ENCODE results near the gene FNDC10. TPM values are rescaled to one million over a fixed set of nuclear protein-coding genes. Genes with fewer than 3 reads are reported as not detected.

The FNDC10 gene
- total and polyA plus RNA-seq, 9 of the 15 experiments (the other 6 are each of a cell fraction or from before 2014, with no cell fraction given) = 0.08 to 6.3 (median 1.6) TPM

- TF ChIP-seq, protein P1, sequence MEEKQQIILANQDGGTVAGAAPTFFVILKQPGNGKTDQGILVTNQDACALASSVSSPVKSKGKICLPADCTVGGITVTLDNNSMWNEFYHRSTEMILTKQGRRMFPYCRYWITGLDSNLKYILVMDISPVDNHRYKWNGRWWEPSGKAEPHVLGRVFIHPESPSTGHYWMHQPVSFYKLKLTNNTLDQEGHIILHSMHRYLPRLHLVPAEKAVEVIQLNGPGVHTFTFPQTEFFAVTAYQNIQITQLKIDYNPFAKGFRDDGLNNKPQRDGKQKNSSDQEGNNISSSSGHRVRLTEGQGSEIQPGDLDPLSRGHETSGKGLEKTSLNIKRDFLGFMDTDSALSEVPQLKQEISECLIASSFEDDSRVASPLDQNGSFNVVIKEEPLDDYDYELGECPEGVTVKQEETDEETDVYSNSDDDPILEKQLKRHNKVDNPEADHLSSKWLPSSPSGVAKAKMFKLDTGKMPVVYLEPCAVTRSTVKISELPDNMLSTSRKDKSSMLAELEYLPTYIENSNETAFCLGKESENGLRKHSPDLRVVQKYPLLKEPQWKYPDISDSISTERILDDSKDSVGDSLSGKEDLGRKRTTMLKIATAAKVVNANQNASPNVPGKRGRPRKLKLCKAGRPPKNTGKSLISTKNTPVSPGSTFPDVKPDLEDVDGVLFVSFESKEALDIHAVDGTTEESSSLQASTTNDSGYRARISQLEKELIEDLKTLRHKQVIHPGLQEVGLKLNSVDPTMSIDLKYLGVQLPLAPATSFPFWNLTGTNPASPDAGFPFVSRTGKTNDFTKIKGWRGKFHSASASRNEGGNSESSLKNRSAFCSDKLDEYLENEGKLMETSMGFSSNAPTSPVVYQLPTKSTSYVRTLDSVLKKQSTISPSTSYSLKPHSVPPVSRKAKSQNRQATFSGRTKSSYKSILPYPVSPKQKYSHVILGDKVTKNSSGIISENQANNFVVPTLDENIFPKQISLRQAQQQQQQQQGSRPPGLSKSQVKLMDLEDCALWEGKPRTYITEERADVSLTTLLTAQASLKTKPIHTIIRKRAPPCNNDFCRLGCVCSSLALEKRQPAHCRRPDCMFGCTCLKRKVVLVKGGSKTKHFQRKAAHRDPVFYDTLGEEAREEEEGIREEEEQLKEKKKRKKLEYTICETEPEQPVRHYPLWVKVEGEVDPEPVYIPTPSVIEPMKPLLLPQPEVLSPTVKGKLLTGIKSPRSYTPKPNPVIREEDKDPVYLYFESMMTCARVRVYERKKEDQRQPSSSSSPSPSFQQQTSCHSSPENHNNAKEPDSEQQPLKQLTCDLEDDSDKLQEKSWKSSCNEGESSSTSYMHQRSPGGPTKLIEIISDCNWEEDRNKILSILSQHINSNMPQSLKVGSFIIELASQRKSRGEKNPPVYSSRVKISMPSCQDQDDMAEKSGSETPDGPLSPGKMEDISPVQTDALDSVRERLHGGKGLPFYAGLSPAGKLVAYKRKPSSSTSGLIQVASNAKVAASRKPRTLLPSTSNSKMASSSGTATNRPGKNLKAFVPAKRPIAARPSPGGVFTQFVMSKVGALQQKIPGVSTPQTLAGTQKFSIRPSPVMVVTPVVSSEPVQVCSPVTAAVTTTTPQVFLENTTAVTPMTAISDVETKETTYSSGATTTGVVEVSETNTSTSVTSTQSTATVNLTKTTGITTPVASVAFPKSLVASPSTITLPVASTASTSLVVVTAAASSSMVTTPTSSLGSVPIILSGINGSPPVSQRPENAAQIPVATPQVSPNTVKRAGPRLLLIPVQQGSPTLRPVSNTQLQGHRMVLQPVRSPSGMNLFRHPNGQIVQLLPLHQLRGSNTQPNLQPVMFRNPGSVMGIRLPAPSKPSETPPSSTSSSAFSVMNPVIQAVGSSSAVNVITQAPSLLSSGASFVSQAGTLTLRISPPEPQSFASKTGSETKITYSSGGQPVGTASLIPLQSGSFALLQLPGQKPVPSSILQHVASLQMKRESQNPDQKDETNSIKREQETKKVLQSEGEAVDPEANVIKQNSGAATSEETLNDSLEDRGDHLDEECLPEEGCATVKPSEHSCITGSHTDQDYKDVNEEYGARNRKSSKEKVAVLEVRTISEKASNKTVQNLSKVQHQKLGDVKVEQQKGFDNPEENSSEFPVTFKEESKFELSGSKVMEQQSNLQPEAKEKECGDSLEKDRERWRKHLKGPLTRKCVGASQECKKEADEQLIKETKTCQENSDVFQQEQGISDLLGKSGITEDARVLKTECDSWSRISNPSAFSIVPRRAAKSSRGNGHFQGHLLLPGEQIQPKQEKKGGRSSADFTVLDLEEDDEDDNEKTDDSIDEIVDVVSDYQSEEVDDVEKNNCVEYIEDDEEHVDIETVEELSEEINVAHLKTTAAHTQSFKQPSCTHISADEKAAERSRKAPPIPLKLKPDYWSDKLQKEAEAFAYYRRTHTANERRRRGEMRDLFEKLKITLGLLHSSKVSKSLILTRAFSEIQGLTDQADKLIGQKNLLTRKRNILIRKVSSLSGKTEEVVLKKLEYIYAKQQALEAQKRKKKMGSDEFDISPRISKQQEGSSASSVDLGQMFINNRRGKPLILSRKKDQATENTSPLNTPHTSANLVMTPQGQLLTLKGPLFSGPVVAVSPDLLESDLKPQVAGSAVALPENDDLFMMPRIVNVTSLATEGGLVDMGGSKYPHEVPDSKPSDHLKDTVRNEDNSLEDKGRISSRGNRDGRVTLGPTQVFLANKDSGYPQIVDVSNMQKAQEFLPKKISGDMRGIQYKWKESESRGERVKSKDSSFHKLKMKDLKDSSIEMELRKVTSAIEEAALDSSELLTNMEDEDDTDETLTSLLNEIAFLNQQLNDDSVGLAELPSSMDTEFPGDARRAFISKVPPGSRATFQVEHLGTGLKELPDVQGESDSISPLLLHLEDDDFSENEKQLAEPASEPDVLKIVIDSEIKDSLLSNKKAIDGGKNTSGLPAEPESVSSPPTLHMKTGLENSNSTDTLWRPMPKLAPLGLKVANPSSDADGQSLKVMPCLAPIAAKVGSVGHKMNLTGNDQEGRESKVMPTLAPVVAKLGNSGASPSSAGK (IDR thresholded peaks at IDR 0.05) = peak; percentile 48; the same call in 1 of the 2 replicates
- TF ChIP-seq MTF1 (CRISPR knock-in tag; IDR thresholded peaks at IDR 0.05; ENCODE audit: borderline replicate concordance) = no peak
- 0 out of 2 replicates have a peak, but pooled peaks have one; percentile 48 for TF ChIP-seq SAFB (IDR thresholded peaks at IDR 0.05; ENCODE audit: borderline replicate concordance, low read depth, low read length)
- TF ChIP-seq RBFOX2 (IDR thresholded peaks at IDR 0.05; ENCODE audit: low read depth, low read length) = peak; percentile 56
- no peak for TF ChIP-seq CBX1 (IDR thresholded peaks at IDR 0.05; ENCODE audit: low read depth)
- no peak for TF ChIP-seq RHOXF2B (CRISPR knock-in tag; conservative IDR thresholded peaks at IDR 0.05)
- no peak for TF ChIP-seq TAL1 (IDR thresholded peaks at IDR 0.05)
- peak; percentile 75; the same call in 1 of the 2 replicates for TF ChIP-seq ZNF124 (CRISPR knock-in tag; IDR thresholded peaks at IDR 0.05)
- TF ChIP-seq HDAC8 (tag; IDR thresholded peaks at IDR 0.05) = peak; percentile 47; the same call in 1 of the 2 replicates
These were observed 653 bp downstream of the FNDC10 start (continued) for GRCh38 chr1:1599030-1599934.

All from K562 (cell line).